CD14-positive monocyte (primary cell): ENCODE data around the gene OPRM1. TPM values are rescaled to one million over a fixed set of nuclear protein-coding genes. Genes with fewer than 3 reads are reported as not detected.

Experiments
- DNase-seq, 3 donors: peaks; one replicate each; pipeline ENCODE4 v3.0.0-alpha.2; 2011 to 2022
- H2AFZ ChIP-seq: 2 replicates; pipeline ENCODE4 v1.6.0; 2012; ENCODE audit warnings: mild to moderate bottlenecking, low read depth, low read length, inconsistent platforms; ENCODE audit not compliant: insufficient read depth, poor library complexity, severe bottlenecking
- H3K27ac ChIP-seq, 2 donors: 1 replicate in 1 of 2; 2 replicates in 1 of 2; pipeline ENCODE4 v1.5.1; 2012 to 2013; ENCODE audit warnings: low read length in 2 of 2, control low read depth in 1 of 2, inconsistent platforms in 1 of 2, low read depth in 1 of 2, mild to moderate bottlenecking in 1 of 2
- H3K27me3 ChIP-seq, 2 donors: one replicate each; pipeline versions ENCODE4 v1.6.0 to v1.6.1; 2011 to 2013; ENCODE audit warnings: low read length in 2 of 2; ENCODE audit not compliant: control insufficient read depth in 2 of 2, insufficient read depth in 2 of 2
- H3K36me3 ChIP-seq, 2 donors: replicated peaks in 1 of 2; 1 replicate in 1 of 2; 2 replicates in 1 of 2; pipeline versions ENCODE4 v1.5.1 to v1.6.1; 2012 to 2013; ENCODE audit warnings: low read length in 2 of 2, control low read depth in 1 of 2, inconsistent platforms in 1 of 2, mild to moderate bottlenecking in 1 of 2; ENCODE audit not compliant: insufficient read depth in 2 of 2, control insufficient read depth in 1 of 2
- H3K4me1 ChIP-seq, 2 donors: 1 replicate in 1 of 2; 2 replicates in 1 of 2; pipeline versions ENCODE4 v1.5.1 to v1.6.1; 2012 to 2013; ENCODE audit warnings: low read length in 2 of 2, control low read depth in 1 of 2, inconsistent platforms in 1 of 2, mild to moderate bottlenecking in 1 of 2, moderate library complexity in 1 of 2; ENCODE audit not compliant: insufficient read depth in 2 of 2, control insufficient read depth in 1 of 2
- H3K4me2 ChIP-seq: replicated peaks from 2 replicates; pipeline ENCODE3; 2012; ENCODE audit warnings: low read length, moderate library complexity, mild to moderate bottlenecking; ENCODE audit not compliant: poor library complexity, severe bottlenecking; ENCODE audit errors: extremely low read depth
- H3K4me3 ChIP-seq, 3 experiments: fragments of 200-600 bp in 1 of 3; sonication (generic) in 1 of 3; replicated peaks in 1 of 3; 1 replicate in 2 of 3; 2 replicates in 1 of 3; pipeline ENCODE4 v1.5.1; 2011 to 2013; ENCODE audit warnings: low read length in 3 of 3, mild to moderate bottlenecking in 3 of 3, control low read depth in 2 of 3, low read depth in 2 of 3, inconsistent platforms in 1 of 3, moderate library complexity in 1 of 3
- H3K79me2 ChIP-seq: 2 replicates; pipeline ENCODE4 v1.6.0; 2012; ENCODE audit warnings: mild to moderate bottlenecking, control low read depth, inconsistent platforms, low read length, moderate library complexity; ENCODE audit not compliant: insufficient read depth
- H3K9ac ChIP-seq: 2 replicates; pipeline ENCODE4 v1.6.0; 2017; ENCODE audit warnings: low read length, mild to moderate bottlenecking; ENCODE audit not compliant: insufficient read depth, poor library complexity, severe bottlenecking
- H3K9me3 ChIP-seq, 2 donors: replicated peaks in 1 of 2; 1 replicate in 1 of 2; 2 replicates in 1 of 2; pipeline versions ENCODE4 v1.5.1 to v1.6.1; 2012 to 2013; ENCODE audit warnings: low read length in 2 of 2, control low read depth in 1 of 2; ENCODE audit not compliant: control insufficient read depth in 1 of 2, insufficient read depth in 1 of 2
- H4K20me1 ChIP-seq: 2 replicates; pipeline ENCODE4 v1.6.0; 2012; ENCODE audit warnings: mild to moderate bottlenecking, low read length, control low read depth, moderate library complexity; ENCODE audit not compliant: insufficient read depth
- H3K27ac Mint-ChIP-seq, 7 donors: one replicate each; pipeline ENCODE4 v1.8.0; 2020; ENCODE audit warnings: mild to moderate bottlenecking in 7 of 7, mixed read lengths in 7 of 7, moderate library complexity in 6 of 7, inconsistent platforms in 2 of 7
- H3K27me3 Mint-ChIP-seq, 3 donors: one replicate each; pipeline ENCODE4 v1.8.0; 2021 to 2022; ENCODE audit warnings: low read depth in 3 of 3, mild to moderate bottlenecking in 3 of 3, mixed read lengths in 3 of 3, moderate library complexity in 3 of 3, inconsistent platforms in 1 of 3
- H3K36me3 Mint-ChIP-seq, 2 donors: one replicate each; pipeline ENCODE4 v1.8.0; 2020; ENCODE audit warnings: mixed read lengths in 2 of 2, inconsistent platforms in 1 of 2, mild to moderate bottlenecking in 1 of 2
- H3K4me1 Mint-ChIP-seq: one replicate; pipeline ENCODE4 v1.8.0; 2020; ENCODE audit warnings: mild to moderate bottlenecking, mixed read lengths
- H3K4me3 Mint-ChIP-seq, 2 donors: one replicate each; pipeline ENCODE4 v1.8.0; 2020; ENCODE audit warnings: mild to moderate bottlenecking in 2 of 2, mixed read lengths in 2 of 2, moderate library complexity in 1 of 2
- H3K9me3 Mint-ChIP-seq, 7 donors: one replicate each; pipeline ENCODE4 v1.8.0; 2020 to 2022; ENCODE audit warnings: mixed read lengths in 7 of 7, mild to moderate bottlenecking in 6 of 7, moderate library complexity in 6 of 7, inconsistent platforms in 2 of 7
- CTCF ChIP-seq: fragments of 200-600 bp; IDR thresholded peaks from one replicate; pipeline ENCODE4 v1.8.0; 2022; ENCODE audit warnings: antibody characterized with exemption, mild to moderate bottlenecking
- WGBS: methylation state at CpG from one replicate; pipeline ENCODE4 v1.1.5; 2013; ENCODE audit warnings: missing lambda C conversion rate; ENCODE audit not compliant: insufficient coverage; 5-methylcytosine and 5-hydroxymethylcytosine counted together
- intact Hi-C, 2 donors: fragments of 100-400 bp; cut with micrococcal nuclease; formaldehyde crosslinking; loops; one replicate each; pipeline versions ENCODE4 v1.15.0 to v1.15.1; 2023
- polyA plus RNA-seq, 3 donors: library from polyadenylated mRNA; depleted of rRNA in 1 of 3; unstranded in 2 of 3; stranded (reverse) in 1 of 3; fragments of 300-500 nt in 2 of 3; fragments of >200 nt in 1 of 3; fragmentation: Illumina TruSeq in 2 of 3; gene quantifications; 1 replicate in 2 of 3; 2 replicates in 1 of 3; pipeline ENCODE4 v1.2.3, GENCODE V29; 2012 to 2021

The OPRM1 gene
- polyA plus RNA-seq, 3 donors: not detected

DNA sequence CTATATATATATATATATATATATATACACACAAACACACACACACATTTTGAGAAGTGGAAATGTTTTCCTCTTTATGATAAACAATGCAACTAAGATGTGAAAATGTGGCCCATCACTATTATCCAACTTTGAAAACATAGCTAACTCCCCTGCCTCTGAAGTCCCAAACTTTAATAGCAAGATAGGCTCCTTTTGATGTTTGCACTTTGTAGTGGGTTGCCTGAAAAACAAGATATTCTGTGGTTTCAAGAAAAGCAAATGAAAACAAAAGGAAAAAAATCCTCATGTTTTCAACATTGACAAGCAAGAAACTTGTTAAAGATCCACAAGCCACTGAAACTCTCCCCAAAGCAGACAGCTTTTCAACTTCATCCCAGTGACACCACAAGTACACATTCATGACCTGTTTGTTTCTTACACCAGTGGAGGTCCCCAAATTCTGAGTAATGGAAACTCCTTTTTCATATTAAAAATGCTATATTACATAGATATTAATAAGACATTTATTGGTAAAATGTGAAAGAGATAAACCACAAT is 227.6 kb downstream of the OPRM1 start:
- H3K27me3 Mint-ChIP-seq: peaks cover 0 to 2% (median 0%) of the 10 kb centered on the region in 3 donors
- peaks cover 25 to 45% of the 10 kb centered on the region in 2 donors for H3K36me3 ChIP-seq
- H3K9me3 ChIP-seq: no peaks in the 10 kb centered on the region
- no peak overlapping the region for H3K4me3 ChIP-seq
- no peaks in the 10 kb centered on the region for H3K27me3 ChIP-seq
- H3K4me2 ChIP-seq: no peak overlapping the region
- no peak for TF ChIP-seq CTCF
- H3K4me1 ChIP-seq: peaks cover 5 to 17% of the 10 kb centered on the region in 2 donors
- H4K20me1 ChIP-seq: peaks cover 45% of the 10 kb centered on the region
- H2AFZ ChIP-seq: no peak overlapping the region
- H3K9ac ChIP-seq: no peak overlapping the region
- no peak for DNase-seq
- H3K4me3 Mint-ChIP-seq: no peak overlapping the region
- H3K27ac ChIP-seq: no peak overlapping the region
- peaks cover 0 to 2% (median 0%) of the 10 kb centered on the region in 7 donors for H3K9me3 Mint-ChIP-seq
- intact Hi-C loops: no loop called here
- peaks cover 18% of the 10 kb centered on the region for H3K4me1 Mint-ChIP-seq
- peaks cover 33 to 43% of the 10 kb centered on the region in 2 donors for H3K36me3 Mint-ChIP-seq
- H3K79me2 ChIP-seq: peaks cover 60% of the 10 kb centered on the region
- H3K27ac Mint-ChIP-seq: no peak overlapping the region

- WGBS: 100% methylated on average over 2 of the region's 3 CpGs
- no peak for TF ChIP-seq CTCF
- Histone ChIP-seq H3K36me3 (peaks cover 19 to 41% of the 10 kb centered on the region in 2 donors), H2AFZ (no peak overlapping the region), H3K4me1 (peaks cover 5 to 9% of the 10 kb centered on the region in 2 donors), H3K9ac (no peak overlapping the region), H3K4me2 (no peak overlapping the region), H4K20me1 (peaks cover 46% of the 10 kb centered on the region), H3K9me3 (no peaks in the 10 kb centered on the region), H3K27ac (peak overlapping the region in 1 of 2 donors; percentile 50), H3K79me2 (peaks cover 60% of the 10 kb centered on the region), H3K4me3 (no peak overlapping the region), H3K27me3 (no peaks in the 10 kb centered on the region)
- Mint-ChIP-seq H3K27ac (peak overlapping the region in 4 of 7 donors; percentile 12 to 65 (median 32)), H3K9me3 (peaks cover 0 to 2% (median 0%) of the 10 kb centered on the region in 7 donors), H3K4me1 (peaks cover 12% of the 10 kb centered on the region), H3K27me3 (peaks cover 0 to under 1% (median 0%) of the 10 kb centered on the region in 3 donors), H3K4me3 (no peak overlapping the region), H3K36me3 (peaks cover 28 to 37% of the 10 kb centered on the region in 2 donors)
- no peak for DNase-seq
- intact Hi-C loops: no loop called here
Observed at GRCh38 chr6:154267508-154268106, 228.6 kb downstream of the OPRM1 start.
